ENCODE data around the gene ELP6.
"Not testable (repeated sequence)": the region's sequence is repeated elsewhere in the genome, so short reads cannot be mapped to it uniquely, and the experiment has no call there.

The ELP6 gene

GRCh38 chr3:47469616-47470015 is 43.9 kb downstream of the ELP6 start:
- no peak overlapping the region for H3K27ac ChIP-seq
- no peaks in the 10 kb centered on the region for H3K27me3 ChIP-seq (replicated peaks)
- no peak for DNase-seq
- TF ChIP-seq CTCF (IDR thresholded peaks at IDR 0.05; ENCODE audit: low read depth, low read length, missing control alignments) = no peak
- no peaks in the 10 kb centered on the region for H3K36me3 ChIP-seq (replicated peaks)
- no peak overlapping the region for H3K4me3 ChIP-seq (ENCODE audit: low read depth, low read length)
- in situ Hi-C loops (cut with HindIII; ENCODE audit: low pct_ligation_motif_present, low sequenced_read_pairs) = no loop called here

GRCh38 chr3:47468315-47468714 is 45.2 kb downstream of the ELP6 start:
- H3K4me3 ChIP-seq (ENCODE audit: low read depth, low read length); DNase-seq; H3K27ac ChIP-seq; H3K36me3 ChIP-seq (replicated peaks); H3K27me3 ChIP-seq (replicated peaks); in situ Hi-C loops (cut with HindIII; ENCODE audit: low pct_ligation_motif_present, low sequenced_read_pairs): not testable (repeated sequence)

- no peak for TF ChIP-seq CTCF (IDR thresholded peaks at IDR 0.05; ENCODE audit: low read depth, low read length, missing control alignments)
- no peak for DNase-seq
- no peaks in the 10 kb centered on the region for H3K36me3 ChIP-seq (replicated peaks)
- no peaks in the 10 kb centered on the region for H3K27me3 ChIP-seq (replicated peaks)
- in situ Hi-C loops (cut with HindIII; ENCODE audit: low pct_ligation_motif_present, low sequenced_read_pairs) = no loop called here
- H3K4me3 ChIP-seq (ENCODE audit: low read depth, low read length) = no peak overlapping the region
- no peak overlapping the region for H3K27ac ChIP-seq
These were observed 48.9 kb downstream of the ELP6 start for GRCh38 chr3:47464588-47464987.

- DNase-seq; H3K36me3 ChIP-seq (replicated peaks); H3K27ac ChIP-seq; in situ Hi-C loops (cut with HindIII; ENCODE audit: low pct_ligation_motif_present, low sequenced_read_pairs); H3K4me3 ChIP-seq (ENCODE audit: low read depth, low read length); H3K27me3 ChIP-seq (replicated peaks): not testable (repeated sequence)
These were observed 53.9 kb downstream of the ELP6 start for GRCh38 chr3:47459534-47460085.

GRCh38 chr3:47456984-47457383 is 56.5 kb downstream of the ELP6 start:
- in situ Hi-C loops (cut with HindIII; ENCODE audit: low pct_ligation_motif_present, low sequenced_read_pairs) = no loop called here
- Histone ChIP-seq H3K4me3 (ENCODE audit: low read depth, low read length) (no peak overlapping the region), H3K36me3 (replicated peaks) (no peaks in the 10 kb centered on the region), H3K27ac (no peak overlapping the region), H3K27me3 (replicated peaks) (no peaks in the 10 kb centered on the region)
- no peak for TF ChIP-seq CTCF (IDR thresholded peaks at IDR 0.05; ENCODE audit: low read depth, low read length, missing control alignments)
- DNase-seq = no peak

GRCh38 chr3:47455806-47456452 is 57.6 kb downstream of the ELP6 start:
- Histone ChIP-seq H3K27ac (no peak overlapping the region), H3K27me3 (replicated peaks) (no peaks in the 10 kb centered on the region), H3K4me3 (ENCODE audit: low read depth, low read length) (no peak overlapping the region), H3K36me3 (replicated peaks) (no peaks in the 10 kb centered on the region)
- DNase-seq = no peak
- in situ Hi-C loops (cut with HindIII; ENCODE audit: low pct_ligation_motif_present, low sequenced_read_pairs) = no loop called here
- TF ChIP-seq CTCF (IDR thresholded peaks at IDR 0.05; ENCODE audit: low read depth, low read length, missing control alignments) = no peak
